Left lung (tissue), 10 donors: ENCODE measurements around the gene SELENOV. TPM values are rescaled to one million over a fixed set of nuclear protein-coding genes. Genes with fewer than 3 reads are reported as not detected.

Source experiments
- ATAC-seq: fragments of 200-7000 bp; cut with Tn5 transposase; one replicate; pipeline ENCODE4 v1.9.1; 2020; ENCODE audit warnings: moderate library complexity
- DNase-seq, 4 donors: peaks; one replicate each; pipeline ENCODE4 v3.0.0-alpha.2; 2013 to 2020
- H3K27ac ChIP-seq, 2 donors: fragments of 200-600 bp; sonication (generic) in 1 of 2; one replicate each; pipeline versions ENCODE4 v1.5.0 to v1.8.0; 2020 to 2021
- H3K27me3 ChIP-seq, 2 donors: fragments of 200-600 bp; sonication (generic) in 1 of 2; one replicate each; pipeline versions ENCODE4 v1.5.0 to v1.8.0; 2020 to 2021
- H3K36me3 ChIP-seq, 2 donors: fragments of 200-600 bp; sonication (generic) in 1 of 2; one replicate each; pipeline versions ENCODE4 v1.5.0 to v1.8.0; 2020 to 2021
- H3K4me1 ChIP-seq, 2 donors: fragments of 200-600 bp; one replicate each; pipeline ENCODE4 v1.8.0; 2021
- H3K4me3 ChIP-seq, 2 donors: fragments of 200-600 bp; sonication (generic) in 1 of 2; one replicate each; pipeline versions ENCODE4 v1.5.0 to v1.8.0; 2020 to 2021; ENCODE audit warnings: mild to moderate bottlenecking in 1 of 2
- H3K9me3 ChIP-seq, 2 donors: fragments of 200-600 bp; sonication (generic) in 1 of 2; one replicate each; pipeline versions ENCODE4 v1.5.0 to v1.8.0; 2020 to 2021
- CTCF ChIP-seq, 2 donors: fragments of 200-600 bp; sonication (generic) in 1 of 2; IDR thresholded peaks; one replicate each; pipeline versions ENCODE4 v1.5.0 to v1.8.0; 2021; ENCODE audit warnings: antibody characterized with exemption in 2 of 2
- intact Hi-C, 2 donors: fragments of 100-400 bp; cut with DNase I; formaldehyde crosslinking; loops; one replicate each; pipeline versions ENCODE4 v1.11.2 to v1.14.2; 2022
- polyA plus RNA-seq, 6 donors: library from polyadenylated mRNA; unstranded; fragments of 120-200 nt; gene quantifications; one replicate each; pipeline ENCODE4 v1.2.1, GENCODE V29; 2013; ENCODE audit not compliant: insufficient read length in 6 of 6
- total RNA-seq, 2 donors: library from RNA; stranded (reverse); fragmentation: NEBNext Ultra II Directional; extraction: Animal tissue kit (Norgen Biotek cat#: 25700); gene quantifications; one replicate each; pipeline ENCODE4 v1.2.1, GENCODE V29; 2021
- donor health status: DM: no; HTN: yes; CAD: no.
- donor health status: DM: no; HTN: no; CAD: no.

The SELENOV gene
- total and polyA plus RNA-seq, 8 donors: 0.18 to 0.64 (median 0.34) TPM; not detected in 2

GRCh38 chr19:39550197-39550596 lies 35.3 kb downstream of the SELENOV start:
- no peak overlapping the region for H3K4me3 ChIP-seq
- no peak for ATAC-seq

GRCh38 chr19:39553082-39553652 lies 38.2 kb downstream of the SELENOV start:
- Histone ChIP-seq H3K27ac (no peak overlapping the region), H3K4me1 (peaks cover 0 to 15% of the 10 kb centered on the region in 2 donors), H3K27me3 (no peaks in the 10 kb centered on the region), H3K9me3 (no peaks in the 10 kb centered on the region), H3K4me3 (no peak overlapping the region), H3K36me3 (no peaks in the 10 kb centered on the region)
- intact Hi-C loops: loop anchor here in 1 of 2 donors (5.0 kb wide), 1 partner anchor 119 kb away; no protein-coding TSS in a partner anchor
- ATAC-seq (no peak), DNase-seq (no peak)
- TF ChIP-seq CTCF (IDR thresholded peaks at IDR 0.05): no peak

More at GRCh38 chr19:39550197-39550596, 35.3 kb downstream of the SELENOV start:
- Histone ChIP-seq H3K27me3 (peaks cover 0 to 8% of the 10 kb centered on the region in 2 donors), H3K9me3 (no peaks in the 10 kb centered on the region), H3K27ac (no peak overlapping the region), H3K36me3 (no peaks in the 10 kb centered on the region), H3K4me1 (peaks cover 0 to 12% of the 10 kb centered on the region in 2 donors)
- no peak for DNase-seq
- no peak for TF ChIP-seq CTCF (IDR thresholded peaks at IDR 0.05)
- intact Hi-C loops: loop anchor here in 1 of 2 donors (5.0 kb wide), 1 partner anchor 122 kb away; no protein-coding TSS in a partner anchor

- intact Hi-C loops: loop anchor here in 1 of 2 donors (5.0 kb wide), 1 partner anchor 117 kb away; no protein-coding TSS in a partner anchor
Observed at GRCh38 chr19:39554701-39555311, 39.9 kb downstream of the SELENOV start.

GRCh38 chr19:39555883-39556282 lies 40.9 kb downstream of the SELENOV start:
- Histone ChIP-seq H3K27me3 (no peaks in the 10 kb centered on the region), H3K4me1 (peaks cover 0 to 15% of the 10 kb centered on the region in 2 donors), H3K36me3 (no peaks in the 10 kb centered on the region), H3K4me3 (no peak overlapping the region), H3K9me3 (no peaks in the 10 kb centered on the region), H3K27ac (no peak overlapping the region)
- intact Hi-C loops: no loop called here
- TF ChIP-seq CTCF (IDR thresholded peaks at IDR 0.05): no peak
- no peak for ATAC-seq
- no peak for DNase-seq

More at GRCh38 chr19:39554701-39555311, 39.9 kb downstream of the SELENOV start:
- no peak for TF ChIP-seq CTCF (IDR thresholded peaks at IDR 0.05)
- H3K36me3 ChIP-seq: no peaks in the 10 kb centered on the region
- no peaks in the 10 kb centered on the region for H3K9me3 ChIP-seq
- H3K4me1 ChIP-seq: peaks cover 0 to 15% of the 10 kb centered on the region in 2 donors
- no peak for DNase-seq
- H3K4me3 ChIP-seq: no peak overlapping the region
- no peak for ATAC-seq
- H3K27me3 ChIP-seq: no peaks in the 10 kb centered on the region
- H3K27ac ChIP-seq: no peak overlapping the region
